ENCODE measurements around the gene ENAH.

DNA sequence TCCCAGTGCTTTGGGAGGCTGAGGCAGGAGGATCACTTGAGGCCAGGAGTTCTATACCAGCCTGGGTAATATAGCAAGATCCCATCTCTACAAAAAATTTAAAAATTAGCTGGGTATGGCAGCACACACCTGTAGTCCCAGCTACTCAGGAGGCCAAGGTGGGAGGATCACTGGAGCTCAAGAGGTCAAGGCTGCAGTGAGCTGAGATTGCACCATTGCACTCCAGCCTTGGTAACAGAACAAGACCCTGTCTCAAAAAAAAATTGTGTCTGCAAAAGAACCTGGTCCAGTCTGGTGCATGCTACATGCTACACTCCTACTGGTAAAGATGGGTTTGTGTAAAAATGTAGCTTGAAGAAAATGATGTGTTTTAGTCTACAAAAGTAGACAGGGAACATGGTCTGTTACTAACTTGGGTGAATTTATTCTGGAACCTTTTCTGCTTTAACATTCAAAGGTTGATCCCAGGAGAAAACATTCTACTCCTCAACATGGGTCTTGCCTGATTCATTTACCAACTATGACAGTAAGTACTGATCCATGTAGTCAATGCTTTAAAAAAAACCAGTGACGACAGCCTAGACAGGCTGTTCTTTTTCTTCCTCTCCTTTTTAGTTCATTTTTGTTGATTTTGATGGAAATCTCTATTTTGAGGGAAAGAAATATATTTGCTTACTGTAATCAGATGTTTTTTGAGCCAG is 32.7 kb upstream of the ENAH start:
- TF ChIP-seq, protein P1, sequence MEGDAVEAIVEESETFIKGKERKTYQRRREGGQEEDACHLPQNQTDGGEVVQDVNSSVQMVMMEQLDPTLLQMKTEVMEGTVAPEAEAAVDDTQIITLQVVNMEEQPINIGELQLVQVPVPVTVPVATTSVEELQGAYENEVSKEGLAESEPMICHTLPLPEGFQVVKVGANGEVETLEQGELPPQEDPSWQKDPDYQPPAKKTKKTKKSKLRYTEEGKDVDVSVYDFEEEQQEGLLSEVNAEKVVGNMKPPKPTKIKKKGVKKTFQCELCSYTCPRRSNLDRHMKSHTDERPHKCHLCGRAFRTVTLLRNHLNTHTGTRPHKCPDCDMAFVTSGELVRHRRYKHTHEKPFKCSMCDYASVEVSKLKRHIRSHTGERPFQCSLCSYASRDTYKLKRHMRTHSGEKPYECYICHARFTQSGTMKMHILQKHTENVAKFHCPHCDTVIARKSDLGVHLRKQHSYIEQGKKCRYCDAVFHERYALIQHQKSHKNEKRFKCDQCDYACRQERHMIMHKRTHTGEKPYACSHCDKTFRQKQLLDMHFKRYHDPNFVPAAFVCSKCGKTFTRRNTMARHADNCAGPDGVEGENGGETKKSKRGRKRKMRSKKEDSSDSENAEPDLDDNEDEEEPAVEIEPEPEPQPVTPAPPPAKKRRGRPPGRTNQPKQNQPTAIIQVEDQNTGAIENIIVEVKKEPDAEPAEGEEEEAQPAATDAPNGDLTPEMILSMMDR (IDR thresholded peaks at IDR 0.05), result no peak
- no peak for TF ChIP-seq POLR2A (IDR thresholded peaks at IDR 0.05)
- TF ChIP-seq EP300 (IDR thresholded peaks at IDR 0.05), result no peak
